Activated CD8-positive, alpha-beta T cell treated with anti-CD3 and anti-CD28 coated beads, Interleukin-2, amount 10 ng/mL, durations not matched to agents 7 days and 5 days (primary cell): ENCODE data around the gene CAMSAP2. TPM values are rescaled to one million over a fixed set of nuclear protein-coding genes. Genes with fewer than 3 reads are reported as not detected.

Experiments used
- ATAC-seq: fragments of 150-1000 bp; cut with Tn5 transposase; one replicate; pipeline ENCODE4 v1.10.0; 2021; ENCODE audit warnings: moderate library complexity
- CTCF ChIA-PET: fragments of 350-600 bp; sonication (Branson Sonifier 250); formaldehyde crosslinking; loops from one replicate; lab custom pipeline; 2021; ENCODE audit warnings: antibody characterized with exemption; lab: Charles Lee
- POLR2A ChIA-PET: fragments of 350-600 bp; sonication (Branson Sonifier 250); formaldehyde crosslinking; loops from one replicate; lab custom pipeline; 2021; ENCODE audit warnings: antibody characterized with exemption; lab: Charles Lee
- DNase-seq: peaks from one replicate; pipeline ENCODE4 v3.0.0-alpha.2; 2020
- H3K27ac Mint-ChIP-seq: one replicate; pipeline ENCODE4 v1.8.0; 2021; ENCODE audit warnings: mild to moderate bottlenecking, mixed read lengths
- H3K27me3 Mint-ChIP-seq: one replicate; pipeline ENCODE4 v1.8.0; 2021; ENCODE audit warnings: low read depth, mixed read lengths
- H3K36me3 Mint-ChIP-seq: one replicate; pipeline ENCODE4 v1.8.0; 2021; ENCODE audit warnings: low read depth, mixed read lengths
- H3K4me1 Mint-ChIP-seq: one replicate; pipeline ENCODE4 v1.8.0; 2021; ENCODE audit warnings: low read depth, mixed read lengths
- H3K4me3 Mint-ChIP-seq: one replicate; pipeline ENCODE4 v1.8.0; 2021; ENCODE audit warnings: mild to moderate bottlenecking, mixed read lengths
- H3K9me3 Mint-ChIP-seq: one replicate; pipeline ENCODE4 v1.8.0; 2022; ENCODE audit warnings: mixed read lengths; ENCODE audit not compliant: insufficient read depth
- total RNA-seq, 2 experiments: library from RNA; stranded (reverse); gene quantifications; one replicate each; pipeline ENCODE4 v1.2.3, GENCODE V29; 2021

The CAMSAP2 gene
- total RNA-seq, 2 experiments from 2014 or later = 0.13 TPM; not detected in 1

GRCh38 chr1:200720199-200720598, 18.5 kb upstream of the CAMSAP2 start:
- Mint-ChIP-seq H3K36me3 (no peaks in the 10 kb centered on the region), H3K4me1 (no peaks in the 10 kb centered on the region), H3K4me3 (no peak overlapping the region), H3K27me3 (peaks cover 32% of the 10 kb centered on the region), H3K9me3 (no peaks in the 10 kb centered on the region), H3K27ac (no peak overlapping the region)
- DNase-seq (no peak), ATAC-seq (no peak)
- ChIA-PET POLR2A (no interaction called here), CTCF (interaction anchor here (0.6 to 0.8 kb wide), 2 partner anchors 10 to 18 kb away, joined by 3 read pairs; no protein-coding TSS in a partner anchor)

DNA sequence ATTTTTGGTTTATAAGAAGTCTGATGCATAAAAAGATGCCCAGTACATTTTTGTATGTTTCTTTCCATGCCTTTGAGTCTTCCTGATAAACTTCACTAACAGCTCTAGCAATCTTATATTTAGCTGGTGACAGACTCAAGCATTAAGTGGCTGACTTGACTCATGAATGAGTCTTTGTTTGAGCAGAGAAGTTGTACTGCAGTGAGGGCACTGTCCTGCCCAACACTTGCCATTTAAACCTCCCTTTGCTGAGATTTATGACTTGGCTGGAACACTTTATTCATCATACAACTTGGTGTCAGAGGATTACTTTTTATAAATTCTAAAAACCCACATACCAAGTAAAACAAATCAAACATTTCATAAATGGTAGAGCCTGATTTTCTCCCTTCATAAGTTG, 14.6 kb upstream of the CAMSAP2 start:
- Mint-ChIP-seq H3K4me3 (no peak overlapping the region), H3K27me3 (peaks cover 17% of the 10 kb centered on the region), H3K36me3 (no peaks in the 10 kb centered on the region), H3K9me3 (no peaks in the 10 kb centered on the region), H3K4me1 (no peaks in the 10 kb centered on the region), H3K27ac (no peak overlapping the region)
- CTCF ChIA-PET = no interaction called here
- POLR2A ChIA-PET = no interaction called here
- ATAC-seq = no peak
- no peak for DNase-seq

DNA sequence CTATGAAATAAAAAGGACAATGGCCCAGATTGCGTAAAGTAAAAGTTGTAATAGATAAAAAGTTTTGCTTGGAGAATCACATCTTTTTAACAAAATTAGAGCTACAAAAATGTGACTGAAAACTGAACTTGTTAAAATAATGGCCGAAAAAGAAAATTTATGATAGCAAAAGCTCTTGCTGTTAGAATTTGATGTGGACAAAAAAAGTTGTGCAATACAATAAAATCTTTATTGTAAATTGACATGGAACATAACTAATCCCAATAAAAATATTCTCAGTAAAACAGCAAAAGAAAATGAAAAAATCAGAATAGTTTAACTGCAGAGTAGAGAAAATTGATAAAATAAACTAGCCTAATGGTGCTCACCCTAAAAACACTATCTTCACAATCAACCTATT, 11.4 kb upstream of the CAMSAP2 start:
- no peaks in the 10 kb centered on the region for H3K9me3 Mint-ChIP-seq
- ChIA-PET POLR2A (no interaction called here), CTCF (no interaction called here)
- H3K27ac Mint-ChIP-seq = no peak overlapping the region
- H3K27me3 Mint-ChIP-seq = peaks cover 11% of the 10 kb centered on the region
- no peak for DNase-seq
- no peak for ATAC-seq
- H3K4me1 Mint-ChIP-seq = no peaks in the 10 kb centered on the region
- no peak overlapping the region for H3K4me3 Mint-ChIP-seq
- H3K36me3 Mint-ChIP-seq = no peaks in the 10 kb centered on the region

DNA sequence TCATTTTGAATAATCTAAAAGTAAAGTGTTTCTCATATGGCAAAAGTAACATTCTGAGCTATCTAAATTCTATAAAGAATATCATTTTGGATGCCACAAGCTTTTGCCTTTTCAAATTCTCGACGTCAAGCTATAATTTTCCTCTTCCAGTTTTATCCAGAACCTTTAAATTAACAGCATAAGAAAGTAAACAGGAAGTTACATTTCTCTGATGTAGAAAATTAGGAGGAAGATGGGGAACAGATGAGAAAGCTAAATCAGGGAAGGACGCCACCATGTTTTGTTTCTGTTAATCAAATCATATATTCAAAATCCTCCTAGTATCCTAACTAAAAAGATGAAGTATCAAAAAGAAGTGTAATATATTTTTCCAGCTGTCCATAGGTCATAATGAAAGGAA, 8.8 kb upstream of the CAMSAP2 start:
- H3K36me3 Mint-ChIP-seq = no peaks in the 10 kb centered on the region
- ChIA-PET CTCF (interaction anchor here (1.1 to 1.5 kb wide), 3 partner anchors 17 to 112 kb away, joined by 3 read pairs; no protein-coding TSS in a partner anchor), POLR2A (no interaction called here)
- no peaks in the 10 kb centered on the region for H3K4me1 Mint-ChIP-seq
- ATAC-seq = no peak
- H3K4me3 Mint-ChIP-seq = no peak overlapping the region
- H3K27ac Mint-ChIP-seq = no peak overlapping the region
- no peaks in the 10 kb centered on the region for H3K9me3 Mint-ChIP-seq
- H3K27me3 Mint-ChIP-seq = peaks cover 15% of the 10 kb centered on the region
- no peak for DNase-seq

DNA sequence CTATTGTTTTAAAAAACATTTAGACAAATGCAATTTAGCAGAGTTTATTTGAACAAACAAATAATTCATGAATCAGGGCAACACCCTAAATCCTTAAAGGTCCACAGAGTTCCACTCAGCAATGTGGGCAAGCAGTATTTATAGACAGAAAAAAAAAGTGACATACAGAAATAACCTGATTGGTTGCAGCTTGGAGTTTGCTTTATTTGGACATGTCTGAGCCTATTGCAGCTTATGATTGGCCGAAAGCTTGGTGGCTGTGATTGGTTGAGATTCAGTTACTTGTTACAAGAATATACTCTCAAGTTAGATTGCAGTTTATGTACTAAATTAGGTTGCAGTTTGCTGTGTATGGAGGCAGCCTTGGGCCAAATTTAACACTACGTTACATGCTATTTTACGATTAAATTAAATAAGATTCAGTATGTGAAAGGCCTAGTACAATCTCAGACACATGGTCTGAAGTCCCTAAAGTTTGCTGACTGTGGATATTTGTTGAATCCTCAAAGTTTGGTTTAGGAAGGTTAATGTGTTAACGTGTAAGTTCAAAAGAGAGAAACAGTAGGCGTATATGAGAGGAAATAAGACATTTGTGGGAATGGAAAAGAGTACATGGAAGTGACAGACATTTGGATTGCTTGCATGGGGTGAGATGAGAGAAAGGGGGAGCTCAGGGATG, 6.9 kb upstream of the CAMSAP2 start:
- ChIA-PET CTCF (no interaction called here), POLR2A (no interaction called here)
- Mint-ChIP-seq H3K27me3 (peaks cover 11% of the 10 kb centered on the region), H3K4me3 (no peak overlapping the region), H3K36me3 (no peaks in the 10 kb centered on the region), H3K27ac (no peak overlapping the region), H3K4me1 (no peaks in the 10 kb centered on the region), H3K9me3 (no peaks in the 10 kb centered on the region)
- ATAC-seq (no peak), DNase-seq (no peak)

GRCh38 chr1:200732438-200732837, 6.3 kb upstream of the CAMSAP2 start:
- Mint-ChIP-seq H3K36me3 (no peaks in the 10 kb centered on the region), H3K4me3 (no peak overlapping the region), H3K27ac (no peak overlapping the region), H3K9me3 (no peaks in the 10 kb centered on the region), H3K4me1 (no peaks in the 10 kb centered on the region), H3K27me3 (peaks cover 11% of the 10 kb centered on the region)
- DNase-seq (no peak), ATAC-seq (no peak)
- POLR2A ChIA-PET = no interaction called here
- CTCF ChIA-PET = no interaction called here

GRCh38 chr1:200733907-200734306, 4.8 kb upstream of the CAMSAP2 start:
- ATAC-seq (no peak), DNase-seq (no peak)
- no peaks in the 10 kb centered on the region for H3K36me3 Mint-ChIP-seq
- POLR2A ChIA-PET = no interaction called here
- CTCF ChIA-PET = no interaction called here
- no peak overlapping the region for H3K4me3 Mint-ChIP-seq
- peaks cover 22% of the 10 kb centered on the region for H3K27me3 Mint-ChIP-seq
- H3K9me3 Mint-ChIP-seq = no peaks in the 10 kb centered on the region
- no peak overlapping the region for H3K27ac Mint-ChIP-seq
- H3K4me1 Mint-ChIP-seq = peaks cover 7% of the 10 kb centered on the region

- H3K4me1 Mint-ChIP-seq = peaks cover 11% of the 10 kb centered on the region
- CTCF ChIA-PET = interaction anchor here (1.0 to 1.7 kb wide), 3 partner anchors 10 to 116 kb away, joined by 3 to 7 read pairs (median 4); no protein-coding TSS in a partner anchor
- peaks cover 35% of the 10 kb centered on the region for H3K27me3 Mint-ChIP-seq
- ATAC-seq (no peak), DNase-seq (no peak)
- H3K36me3 Mint-ChIP-seq = no peaks in the 10 kb centered on the region
- POLR2A ChIA-PET = no interaction called here
- H3K27ac Mint-ChIP-seq = no peak overlapping the region
- no peaks in the 10 kb centered on the region for H3K9me3 Mint-ChIP-seq
- peak overlapping the region; percentile 81 for H3K4me3 Mint-ChIP-seq
These were observed 924 bp upstream of the CAMSAP2 start for GRCh38 chr1:200737647-200738291.

DNA sequence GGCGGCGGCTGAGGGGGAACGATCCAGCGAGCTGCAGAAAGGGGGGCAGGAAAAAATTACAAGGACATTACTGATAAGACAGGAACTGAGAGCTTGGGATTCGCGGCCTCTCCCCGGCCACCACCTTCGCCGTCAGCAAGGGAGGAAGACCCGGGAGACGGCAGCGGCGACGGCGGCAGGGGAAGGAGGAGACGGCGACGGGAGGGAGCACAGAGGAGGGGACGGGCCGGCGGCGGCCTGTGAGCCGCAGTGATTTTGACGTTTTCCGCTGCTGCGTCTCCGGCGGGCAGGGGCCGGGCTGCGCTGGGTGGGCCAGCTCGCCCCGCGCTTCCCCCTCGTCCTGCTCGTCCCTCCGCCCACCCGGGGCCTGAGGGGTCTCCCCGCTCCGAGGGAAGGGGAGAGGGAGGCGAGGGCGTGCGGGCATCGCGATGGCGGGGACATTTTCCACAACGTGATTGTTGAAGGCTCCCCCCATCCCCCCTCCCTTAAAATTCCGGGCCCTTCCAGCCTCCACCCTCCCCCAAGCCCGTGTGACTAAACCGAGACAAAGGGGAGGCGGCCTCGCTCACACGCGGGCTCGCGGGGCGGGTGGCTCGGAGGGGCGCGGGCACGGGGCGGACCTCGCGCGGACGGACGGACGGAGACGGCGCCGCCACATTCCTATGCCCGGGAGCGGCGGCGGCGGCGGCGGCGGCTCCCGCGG, 407 bp downstream of the CAMSAP2 start:
- no peaks in the 10 kb centered on the region for H3K36me3 Mint-ChIP-seq
- POLR2A ChIA-PET = no interaction called here
- no peak overlapping the region for H3K27ac Mint-ChIP-seq
- peak overlapping the region; percentile 81 for H3K4me3 Mint-ChIP-seq
- CTCF ChIA-PET = interaction anchor here (1.4 to 1.7 kb wide), 2 partner anchors 8 to 117 kb away, joined by 4 to 7 read pairs; no protein-coding TSS in a partner anchor
- no peaks in the 10 kb centered on the region for H3K9me3 Mint-ChIP-seq
- DNase-seq (no peak), ATAC-seq (peak; percentile 80)
- H3K27me3 Mint-ChIP-seq = peaks cover 35% of the 10 kb centered on the region
- H3K4me1 Mint-ChIP-seq = peaks cover 13% of the 10 kb centered on the region

DNA sequence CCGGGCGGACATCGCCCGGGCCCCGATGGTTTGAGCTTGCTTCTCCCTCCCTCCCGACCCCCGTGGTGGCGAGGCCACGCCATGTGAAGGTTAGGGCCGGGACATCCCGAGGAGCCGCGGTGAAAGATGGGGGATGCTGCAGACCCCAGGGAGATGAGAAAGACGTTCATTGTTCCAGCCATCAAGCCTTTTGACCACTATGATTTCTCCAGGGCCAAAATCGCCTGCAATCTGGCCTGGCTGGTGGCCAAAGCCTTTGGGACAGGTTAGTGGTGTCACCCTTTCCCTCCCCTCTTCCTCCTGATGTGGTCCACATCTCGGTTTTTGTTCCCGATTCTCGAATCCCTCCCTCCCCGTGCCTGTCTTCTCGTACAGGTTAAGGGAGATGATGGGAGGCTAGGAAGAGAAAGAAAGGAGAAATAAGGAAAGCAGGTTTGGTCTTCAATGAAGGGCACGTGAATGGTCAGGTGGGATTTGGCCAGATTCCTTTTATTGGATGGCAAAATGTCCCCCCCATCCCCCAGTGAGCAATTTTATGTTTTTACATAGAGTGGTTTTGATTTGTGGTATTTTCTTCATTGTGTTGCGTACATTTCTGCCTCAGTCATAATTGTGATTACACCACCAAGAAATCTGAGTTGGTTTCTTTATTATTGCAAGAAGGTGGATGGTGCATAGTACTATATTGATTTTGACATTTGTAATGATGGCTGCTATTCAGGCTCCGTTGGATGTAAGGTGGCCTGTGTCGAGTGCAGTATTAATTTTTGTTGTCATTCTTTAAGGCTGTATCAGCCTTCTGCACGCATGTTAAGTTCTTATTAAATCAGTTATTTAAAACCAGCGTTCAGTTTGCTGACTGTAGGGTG, 1.2 kb downstream of the CAMSAP2 start:
- Mint-ChIP-seq H3K4me3 (peak overlapping the region; percentile 40), H3K27me3 (peaks cover 34% of the 10 kb centered on the region), H3K4me1 (peaks cover 19% of the 10 kb centered on the region), H3K27ac (no peak overlapping the region), H3K9me3 (no peaks in the 10 kb centered on the region), H3K36me3 (no peaks in the 10 kb centered on the region)
- ChIA-PET CTCF (no interaction called here), POLR2A (no interaction called here)
- ATAC-seq (no peak), DNase-seq (no peak)

DNA sequence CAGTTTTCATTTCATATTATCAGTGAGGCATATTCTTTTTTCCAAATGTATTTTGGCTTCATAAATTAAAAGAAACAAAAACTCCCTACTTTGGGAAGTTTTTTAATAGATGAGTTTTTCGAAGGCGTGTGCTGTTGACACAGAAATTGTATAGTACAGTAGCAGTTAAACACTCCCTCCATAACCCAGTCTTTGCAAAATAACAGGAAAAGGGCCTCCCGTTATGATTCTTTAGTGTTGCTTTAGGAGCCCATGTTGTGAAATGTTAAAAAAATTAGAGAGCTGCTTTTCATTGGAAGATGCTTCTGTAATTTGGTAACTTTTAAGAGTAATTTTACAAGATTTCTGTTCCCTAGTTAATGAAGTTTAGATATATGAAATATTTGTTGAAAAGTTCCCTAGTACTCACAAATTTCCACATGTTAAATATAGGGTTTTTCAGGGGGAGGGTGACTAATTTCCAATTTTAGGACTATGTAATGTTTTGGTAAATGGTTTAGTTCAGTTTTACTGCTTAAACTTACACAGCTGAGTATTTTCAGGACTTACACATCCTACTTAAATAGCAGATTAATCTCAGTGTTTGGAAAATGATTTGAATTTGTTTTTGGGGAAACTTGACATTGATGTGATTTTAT, 2.0 kb downstream of the CAMSAP2 start:
- DNase-seq = no peak
- no peak for ATAC-seq
- Mint-ChIP-seq H3K36me3 (no peaks in the 10 kb centered on the region), H3K4me1 (peaks cover 19% of the 10 kb centered on the region), H3K4me3 (no peak overlapping the region), H3K27me3 (peaks cover 34% of the 10 kb centered on the region), H3K9me3 (no peaks in the 10 kb centered on the region), H3K27ac (no peak overlapping the region)
- ChIA-PET POLR2A (no interaction called here), CTCF (no interaction called here)
